H1 (cell line): ENCODE results near the gene ATG9B. TPM values are rescaled to one million over a fixed set of nuclear protein-coding genes. Genes with fewer than 3 reads are reported as not detected.

Experiments used
- EGR1 ChIP-seq: IDR thresholded peaks from 2 replicates; pipeline ENCODE4 v1.6.1; 2011; ENCODE audit warnings: low read depth, low read length, borderline replicate concordance
- EZH2 ChIP-seq: fragments of 200-600 bp; sonication (generic); IDR thresholded peaks from 2 replicates; pipeline ENCODE4 v1.7.1; 2012; ENCODE audit warnings: low read depth, mild to moderate bottlenecking, moderate library complexity, low read length, inconsistent platforms; ENCODE audit not compliant: severe bottlenecking
- GABPA ChIP-seq: IDR thresholded peaks from 2 replicates; pipeline ENCODE4 v1.6.1; 2011; ENCODE audit warnings: mild to moderate bottlenecking, low read length, moderate library complexity, borderline replicate concordance; ENCODE audit not compliant: insufficient read depth
- KDM1A ChIP-seq: fragments of 200-600, 300-600 bp; sonication (generic); IDR thresholded peaks from 2 replicates; pipeline ENCODE4 v1.7.1; 2016; ENCODE audit warnings: mild to moderate bottlenecking, low read length, borderline replicate concordance
- KDM4A ChIP-seq: IDR thresholded peaks from one replicate; pipeline ENCODE4 v1.7.1; 2012; ENCODE audit warnings: low read depth, mild to moderate bottlenecking, moderate library complexity, low read length, inconsistent platforms; ENCODE audit not compliant: severe bottlenecking
- POU5F1 ChIP-seq: IDR thresholded peaks from 2 replicates; pipeline ENCODE4 v1.6.1; 2011; ENCODE audit warnings: low read depth, mild to moderate bottlenecking, low read length, moderate library complexity
- RFX5 ChIP-seq: IDR thresholded peaks from 2 replicates; pipeline ENCODE4 v1.6.1; 2011; ENCODE audit warnings: low read depth, low read length, improper control_type of control experiment, borderline replicate concordance
- SAP30 ChIP-seq: fragments of 300-600 bp; sonication (generic); IDR thresholded peaks from 2 replicates; pipeline ENCODE4 v1.7.1; 2012; ENCODE audit warnings: low read length, moderate library complexity, mild to moderate bottlenecking, inconsistent platforms; ENCODE audit not compliant: insufficient read depth, insufficient replicate concordance
- SP4 ChIP-seq: IDR thresholded peaks from 2 replicates; pipeline ENCODE4 v1.6.1; 2012; ENCODE audit warnings: low read length, inconsistent platforms
- TAF7 ChIP-seq: optimal IDR thresholded peaks from 2 replicates; pipeline ENCODE3; 2011; ENCODE audit warnings: low read depth, mild to moderate bottlenecking, inconsistent platforms, low read length, moderate library complexity, borderline replicate concordance
- ZNF274 ChIP-seq: IDR thresholded peaks from 2 replicates; pipeline ENCODE4 v1.7.0; 2012; ENCODE audit warnings: low read length, borderline replicate concordance; ENCODE audit errors: extremely low read depth
- polyA plus RNA-seq, 7 experiments: library from polyadenylated mRNA; depleted of rRNA in 3 of 7; stranded (reverse) in 5 of 7; unstranded in 2 of 7; fragments of >200 nt in 5 of 7; fragments of 200-250 nt in 2 of 7; gene quantifications; 1 replicate in 5 of 7; 2 replicates in 1 of 7; 4 replicates in 1 of 7; pipeline versions ENCODE4 v1.2.1 to v1.2.3, GENCODE V29; 2011 to 2013; ENCODE audit warnings: missing spikeins in 2 of 7, mixed read lengths in 2 of 7
- total RNA-seq: library from RNA; stranded (reverse); fragmentation: NEBNext Ultra II Directional; extraction: Animal tissue kit (Norgen Biotek cat#: 25700); gene quantifications from 2 replicates; pipeline ENCODE4 v1.2.1, GENCODE V29; 2021
- TF ChIP-seq, protein P1 (sequence below): IDR thresholded peaks from 2 replicates; pipeline ENCODE4 v1.6.1; 2012; ENCODE audit warnings: inconsistent platforms
- TF ChIP-seq, protein P2 (sequence below): IDR thresholded peaks from 2 replicates; pipeline ENCODE4 v1.6.1; 2012; ENCODE audit warnings: inconsistent platforms
- TF ChIP-seq, protein P3 (sequence below): IDR thresholded peaks from 2 replicates; pipeline ENCODE4 v1.6.1; 2011; ENCODE audit warnings: low read depth, mild to moderate bottlenecking, low read length; ENCODE audit not compliant: insufficient read depth

The ATG9B gene
- total and polyA plus RNA-seq, 2 of the 8 experiments (the other 6 are each of a cell fraction or from before 2014, with no cell fraction given): 1.4 to 2.3 TPM

DNA sequence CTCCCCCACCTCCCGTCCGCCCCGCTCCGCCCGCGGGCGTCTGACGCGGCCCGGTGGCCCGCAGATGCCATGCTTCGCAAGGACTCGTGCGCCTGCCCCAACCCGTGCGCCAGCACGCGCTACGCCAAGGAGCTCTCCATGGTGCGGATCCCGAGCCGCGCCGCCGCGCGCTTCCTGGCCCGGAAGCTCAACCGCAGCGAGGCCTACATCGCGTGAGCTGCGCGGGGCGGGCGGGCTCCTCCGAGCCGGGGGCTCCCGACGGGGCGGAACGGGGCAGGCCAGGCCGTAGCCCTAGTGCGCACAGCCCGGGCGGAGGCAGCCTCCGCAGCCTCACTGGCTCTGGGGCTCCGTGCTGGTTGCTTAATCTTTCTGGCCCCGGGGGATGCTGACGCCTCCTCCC is 26.8 kb upstream of the ATG9B start (continued):
- TF ChIP-seq SAP30 (no peak), EGR1 (peak; percentile 40; the same call in 1 of the 2 replicates), KDM1A (no peak), KDM4A (no peak), GABPA (peak; percentile 84; the same call in 1 of the 2 replicates), POU5F1 (no peak), SP4 (no peak), TAF7 (peak; percentile 65), EZH2 (no peak), ZNF274 (no peak), RFX5 (no peak)
- TF ChIP-seq, protein P1, sequence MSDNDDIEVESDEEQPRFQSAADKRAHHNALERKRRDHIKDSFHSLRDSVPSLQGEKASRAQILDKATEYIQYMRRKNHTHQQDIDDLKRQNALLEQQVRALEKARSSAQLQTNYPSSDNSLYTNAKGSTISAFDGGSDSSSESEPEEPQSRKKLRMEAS: peak; percentile 100
- TF ChIP-seq, protein P2, sequence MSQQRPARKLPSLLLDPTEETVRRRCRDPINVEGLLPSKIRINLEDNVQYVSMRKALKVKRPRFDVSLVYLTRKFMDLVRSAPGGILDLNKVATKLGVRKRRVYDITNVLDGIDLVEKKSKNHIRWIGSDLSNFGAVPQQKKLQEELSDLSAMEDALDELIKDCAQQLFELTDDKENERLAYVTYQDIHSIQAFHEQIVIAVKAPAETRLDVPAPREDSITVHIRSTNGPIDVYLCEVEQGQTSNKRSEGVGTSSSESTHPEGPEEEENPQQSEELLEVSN: peak; percentile 94
- TF ChIP-seq, protein P3, sequence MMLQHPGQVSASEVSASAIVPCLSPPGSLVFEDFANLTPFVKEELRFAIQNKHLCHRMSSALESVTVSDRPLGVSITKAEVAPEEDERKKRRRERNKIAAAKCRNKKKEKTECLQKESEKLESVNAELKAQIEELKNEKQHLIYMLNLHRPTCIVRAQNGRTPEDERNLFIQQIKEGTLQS: no peak
